Measurements from ENCODE around the gene CALR. TPM values are rescaled to one million over a fixed set of nuclear protein-coding genes. Genes with fewer than 3 reads are reported as not detected.
"Not testable (repeated sequence)": the region's sequence is repeated elsewhere in the genome, so short reads cannot be mapped to it uniquely, and the experiment has no call there.

CALR gene
- total RNA-seq, 1 experiment from 2014 or later, result 1,088 TPM

DNA sequence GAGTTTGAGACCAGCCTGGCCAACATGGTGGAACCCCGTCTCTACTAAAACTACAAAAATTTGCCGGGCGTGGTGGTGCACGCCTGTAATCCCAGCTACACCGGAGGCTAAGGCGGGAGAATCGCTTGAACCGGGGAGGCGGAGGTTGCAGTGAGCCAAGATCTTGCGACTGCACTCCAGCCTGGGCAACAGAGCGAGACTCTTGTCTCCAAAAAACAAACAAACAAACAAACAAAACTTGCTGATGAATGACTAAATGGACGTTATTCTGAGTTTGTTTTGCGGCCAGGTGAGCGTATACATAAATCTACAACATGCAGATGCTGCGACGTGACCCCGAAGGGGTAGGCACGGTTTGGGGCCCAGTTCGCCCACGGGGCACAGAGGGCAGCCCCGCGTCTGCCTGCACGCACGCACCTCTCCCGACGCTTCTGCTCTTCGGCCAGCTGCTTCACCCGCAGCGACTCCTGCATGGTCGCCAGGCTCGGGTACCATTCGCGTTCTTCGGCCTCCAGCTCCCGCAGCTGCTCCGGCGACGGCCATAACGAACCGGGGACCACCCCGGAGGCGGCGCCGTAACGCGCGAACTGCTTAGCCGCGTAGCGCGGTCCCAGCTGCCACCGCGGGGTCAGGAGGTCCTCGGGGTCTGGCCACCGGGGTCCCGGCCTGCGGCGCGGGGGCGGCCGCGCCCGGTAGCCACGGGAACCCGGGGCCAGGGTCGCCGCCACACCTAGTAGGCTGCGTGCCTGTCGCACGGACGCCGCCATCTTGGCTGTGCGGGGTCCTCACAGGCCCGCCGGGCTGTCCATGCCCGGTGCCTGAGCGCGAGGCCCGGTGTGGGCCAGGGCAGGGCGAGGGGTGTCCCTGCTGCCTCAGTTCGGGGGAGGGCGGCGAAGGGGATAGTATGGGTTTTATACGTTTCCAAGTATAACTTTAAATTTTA is 18.3 kb downstream of the CALR start, which contains the start of gene GADD45GIP1 (continued):
- TF ChIP-seq, protein P1, sequence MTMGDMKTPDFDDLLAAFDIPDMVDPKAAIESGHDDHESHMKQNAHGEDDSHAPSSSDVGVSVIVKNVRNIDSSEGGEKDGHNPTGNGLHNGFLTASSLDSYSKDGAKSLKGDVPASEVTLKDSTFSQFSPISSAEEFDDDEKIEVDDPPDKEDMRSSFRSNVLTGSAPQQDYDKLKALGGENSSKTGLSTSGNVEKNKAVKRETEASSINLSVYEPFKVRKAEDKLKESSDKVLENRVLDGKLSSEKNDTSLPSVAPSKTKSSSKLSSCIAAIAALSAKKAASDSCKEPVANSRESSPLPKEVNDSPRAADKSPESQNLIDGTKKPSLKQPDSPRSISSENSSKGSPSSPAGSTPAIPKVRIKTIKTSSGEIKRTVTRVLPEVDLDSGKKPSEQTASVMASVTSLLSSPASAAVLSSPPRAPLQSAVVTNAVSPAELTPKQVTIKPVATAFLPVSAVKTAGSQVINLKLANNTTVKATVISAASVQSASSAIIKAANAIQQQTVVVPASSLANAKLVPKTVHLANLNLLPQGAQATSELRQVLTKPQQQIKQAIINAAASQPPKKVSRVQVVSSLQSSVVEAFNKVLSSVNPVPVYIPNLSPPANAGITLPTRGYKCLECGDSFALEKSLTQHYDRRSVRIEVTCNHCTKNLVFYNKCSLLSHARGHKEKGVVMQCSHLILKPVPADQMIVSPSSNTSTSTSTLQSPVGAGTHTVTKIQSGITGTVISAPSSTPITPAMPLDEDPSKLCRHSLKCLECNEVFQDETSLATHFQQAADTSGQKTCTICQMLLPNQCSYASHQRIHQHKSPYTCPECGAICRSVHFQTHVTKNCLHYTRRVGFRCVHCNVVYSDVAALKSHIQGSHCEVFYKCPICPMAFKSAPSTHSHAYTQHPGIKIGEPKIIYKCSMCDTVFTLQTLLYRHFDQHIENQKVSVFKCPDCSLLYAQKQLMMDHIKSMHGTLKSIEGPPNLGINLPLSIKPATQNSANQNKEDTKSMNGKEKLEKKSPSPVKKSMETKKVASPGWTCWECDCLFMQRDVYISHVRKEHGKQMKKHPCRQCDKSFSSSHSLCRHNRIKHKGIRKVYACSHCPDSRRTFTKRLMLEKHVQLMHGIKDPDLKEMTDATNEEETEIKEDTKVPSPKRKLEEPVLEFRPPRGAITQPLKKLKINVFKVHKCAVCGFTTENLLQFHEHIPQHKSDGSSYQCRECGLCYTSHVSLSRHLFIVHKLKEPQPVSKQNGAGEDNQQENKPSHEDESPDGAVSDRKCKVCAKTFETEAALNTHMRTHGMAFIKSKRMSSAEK (CRISPR knock-in tag; IDR thresholded peaks at IDR 0.05; ENCODE audit: borderline replicate concordance), result no peak
- TF ChIP-seq, protein P2, sequence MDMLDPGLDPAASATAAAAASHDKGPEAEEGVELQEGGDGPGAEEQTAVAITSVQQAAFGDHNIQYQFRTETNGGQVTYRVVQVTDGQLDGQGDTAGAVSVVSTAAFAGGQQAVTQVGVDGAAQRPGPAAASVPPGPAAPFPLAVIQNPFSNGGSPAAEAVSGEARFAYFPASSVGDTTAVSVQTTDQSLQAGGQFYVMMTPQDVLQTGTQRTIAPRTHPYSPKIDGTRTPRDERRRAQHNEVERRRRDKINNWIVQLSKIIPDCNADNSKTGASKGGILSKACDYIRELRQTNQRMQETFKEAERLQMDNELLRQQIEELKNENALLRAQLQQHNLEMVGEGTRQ (CRISPR knock-in tag; IDR thresholded peaks at IDR 0.05), result peak; percentile 38; the same call in 1 of the 2 replicates
- TF ChIP-seq RELA (CRISPR knock-in tag; IDR thresholded peaks at IDR 0.05; ENCODE audit: borderline replicate concordance), result 0 out of 2 replicates have a peak, but pooled peaks have one; percentile 75
- peak; percentile 83; the same call in 1 of the 2 replicates for TF ChIP-seq ETV6 (CRISPR knock-in tag; IDR thresholded peaks at IDR 0.05)
- TF ChIP-seq GTF2I (CRISPR knock-in tag; conservative IDR thresholded peaks at IDR 0.05), result 0 out of 2 replicates have a peak, but pooled peaks have one; percentile 38
- no peak; the same call in 1 of the 2 replicates for TF ChIP-seq KAT7 (CRISPR knock-in tag; IDR thresholded peaks at IDR 0.05; ENCODE audit: borderline replicate concordance)
- TF ChIP-seq SMAD4 (CRISPR knock-in tag; IDR thresholded peaks at IDR 0.05), result 0 out of 2 replicates have a peak, but pooled peaks have one; percentile 14

DNA sequence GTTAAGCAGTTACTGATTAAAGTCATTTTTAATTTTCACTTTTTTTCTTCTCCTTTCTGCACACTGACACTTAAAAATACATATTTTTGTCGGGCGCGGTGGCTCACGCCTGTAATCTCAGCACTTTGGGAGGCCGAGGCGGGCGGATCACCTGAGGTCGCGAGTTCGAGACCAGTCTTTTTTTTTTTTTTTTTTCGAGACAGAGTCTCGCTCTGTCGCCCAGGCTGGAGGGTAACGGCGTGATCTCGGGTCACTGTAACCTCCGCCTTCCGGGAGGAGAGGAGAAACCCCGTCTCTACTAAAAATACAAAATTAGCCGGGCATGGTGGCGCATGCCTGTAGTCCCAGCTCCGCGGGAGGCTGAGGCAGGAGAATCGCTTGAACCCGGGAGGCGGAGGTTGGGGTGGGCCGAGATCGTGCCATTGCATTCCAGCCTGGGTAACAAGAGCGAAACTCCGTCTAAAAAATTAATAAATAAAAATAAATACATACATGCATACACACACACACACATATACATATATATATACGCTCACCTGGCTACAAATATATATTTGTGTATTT is 19.1 kb downstream of the CALR start:
- Mint-ChIP-seq H3K4me1 (peaks cover 25% of the 10 kb centered on the region), H3K4me3 (peak overlapping the region; percentile 81), H3K36me3 (peaks cover 11% of the 10 kb centered on the region), H3K27ac (peak overlapping the region; percentile 89)
- not testable (repeated sequence) for H3K9me3 Mint-ChIP-seq; H3K27me3 Mint-ChIP-seq (ENCODE audit: low read depth); DNase-seq (ENCODE audit: low spot score); ATAC-seq
- CTCF ChIA-PET, result interaction anchor here (5.4 kb wide), 1 partner anchor 8 kb away, joined by 57 read pairs; no protein-coding TSS in a partner anchor
- TF ChIP-seq GTF2I (CRISPR knock-in tag; conservative IDR thresholded peaks at IDR 0.05), result peak; percentile 66; the same call in 1 of the 2 replicates
- POLR2A ChIA-PET, result interaction anchor here (1.2 kb wide), 1 partner anchor 11 kb away, joined by 3 read pairs; the partner anchor contains the start of gene RAD23A

DNA sequence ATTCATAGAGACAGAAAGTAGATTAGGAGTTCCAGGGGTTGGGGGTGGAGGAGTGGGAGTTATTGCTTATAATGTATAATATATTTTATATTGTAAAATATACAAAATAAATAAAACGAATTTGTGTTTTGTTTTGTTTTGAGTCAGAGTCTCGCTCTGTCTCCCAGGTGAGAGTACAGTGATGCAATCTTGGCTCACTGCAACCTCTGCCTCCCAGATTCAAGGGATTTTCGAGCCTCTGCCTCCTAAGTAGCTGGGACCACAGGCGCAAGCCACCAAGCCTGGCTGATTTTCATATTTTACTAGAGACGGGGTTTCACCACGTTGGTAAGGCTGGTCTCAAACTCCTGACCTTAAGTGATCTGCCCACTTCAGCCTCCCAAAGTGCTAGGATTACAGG is 21.1 kb downstream of the CALR start:
- CTCF ChIA-PET, result interaction anchor here (1.8 kb wide), 1 partner anchor 18 kb away, joined by 7 read pairs; no protein-coding TSS in a partner anchor
- H3K27me3 Mint-ChIP-seq (ENCODE audit: low read depth), result peaks cover 12% of the 10 kb centered on the region
- no peak for TF ChIP-seq ZNF263 (CRISPR knock-in tag; IDR thresholded peaks at IDR 0.05; ENCODE audit: low read depth)
- TF ChIP-seq, protein P3, sequence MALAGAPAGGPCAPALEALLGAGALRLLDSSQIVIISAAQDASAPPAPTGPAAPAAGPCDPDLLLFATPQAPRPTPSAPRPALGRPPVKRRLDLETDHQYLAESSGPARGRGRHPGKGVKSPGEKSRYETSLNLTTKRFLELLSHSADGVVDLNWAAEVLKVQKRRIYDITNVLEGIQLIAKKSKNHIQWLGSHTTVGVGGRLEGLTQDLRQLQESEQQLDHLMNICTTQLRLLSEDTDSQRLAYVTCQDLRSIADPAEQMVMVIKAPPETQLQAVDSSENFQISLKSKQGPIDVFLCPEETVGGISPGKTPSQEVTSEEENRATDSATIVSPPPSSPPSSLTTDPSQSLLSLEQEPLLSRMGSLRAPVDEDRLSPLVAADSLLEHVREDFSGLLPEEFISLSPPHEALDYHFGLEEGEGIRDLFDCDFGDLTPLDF (CRISPR knock-in tag; IDR thresholded peaks at IDR 0.05), result no peak
- TF ChIP-seq NFATC4 (CRISPR knock-in tag; IDR thresholded peaks at IDR 0.05), result no peak
- TF ChIP-seq, protein P4, sequence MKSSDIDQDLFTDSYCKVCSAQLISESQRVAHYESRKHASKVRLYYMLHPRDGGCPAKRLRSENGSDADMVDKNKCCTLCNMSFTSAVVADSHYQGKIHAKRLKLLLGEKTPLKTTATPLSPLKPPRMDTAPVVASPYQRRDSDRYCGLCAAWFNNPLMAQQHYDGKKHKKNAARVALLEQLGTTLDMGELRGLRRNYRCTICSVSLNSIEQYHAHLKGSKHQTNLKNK (CRISPR knock-in tag; IDR thresholded peaks at IDR 0.05), result no peak
- no peak for TF ChIP-seq RELA (CRISPR knock-in tag; IDR thresholded peaks at IDR 0.05; ENCODE audit: borderline replicate concordance)
- no peak for TF ChIP-seq JAZF1 (CRISPR knock-in tag; IDR thresholded peaks at IDR 0.05)
- TF ChIP-seq FOXP1 (CRISPR knock-in tag; IDR thresholded peaks at IDR 0.05; ENCODE audit: borderline replicate concordance), result no peak
- no peak for TF ChIP-seq KAT7 (CRISPR knock-in tag; IDR thresholded peaks at IDR 0.05; ENCODE audit: borderline replicate concordance)
- TF ChIP-seq, protein P5, sequence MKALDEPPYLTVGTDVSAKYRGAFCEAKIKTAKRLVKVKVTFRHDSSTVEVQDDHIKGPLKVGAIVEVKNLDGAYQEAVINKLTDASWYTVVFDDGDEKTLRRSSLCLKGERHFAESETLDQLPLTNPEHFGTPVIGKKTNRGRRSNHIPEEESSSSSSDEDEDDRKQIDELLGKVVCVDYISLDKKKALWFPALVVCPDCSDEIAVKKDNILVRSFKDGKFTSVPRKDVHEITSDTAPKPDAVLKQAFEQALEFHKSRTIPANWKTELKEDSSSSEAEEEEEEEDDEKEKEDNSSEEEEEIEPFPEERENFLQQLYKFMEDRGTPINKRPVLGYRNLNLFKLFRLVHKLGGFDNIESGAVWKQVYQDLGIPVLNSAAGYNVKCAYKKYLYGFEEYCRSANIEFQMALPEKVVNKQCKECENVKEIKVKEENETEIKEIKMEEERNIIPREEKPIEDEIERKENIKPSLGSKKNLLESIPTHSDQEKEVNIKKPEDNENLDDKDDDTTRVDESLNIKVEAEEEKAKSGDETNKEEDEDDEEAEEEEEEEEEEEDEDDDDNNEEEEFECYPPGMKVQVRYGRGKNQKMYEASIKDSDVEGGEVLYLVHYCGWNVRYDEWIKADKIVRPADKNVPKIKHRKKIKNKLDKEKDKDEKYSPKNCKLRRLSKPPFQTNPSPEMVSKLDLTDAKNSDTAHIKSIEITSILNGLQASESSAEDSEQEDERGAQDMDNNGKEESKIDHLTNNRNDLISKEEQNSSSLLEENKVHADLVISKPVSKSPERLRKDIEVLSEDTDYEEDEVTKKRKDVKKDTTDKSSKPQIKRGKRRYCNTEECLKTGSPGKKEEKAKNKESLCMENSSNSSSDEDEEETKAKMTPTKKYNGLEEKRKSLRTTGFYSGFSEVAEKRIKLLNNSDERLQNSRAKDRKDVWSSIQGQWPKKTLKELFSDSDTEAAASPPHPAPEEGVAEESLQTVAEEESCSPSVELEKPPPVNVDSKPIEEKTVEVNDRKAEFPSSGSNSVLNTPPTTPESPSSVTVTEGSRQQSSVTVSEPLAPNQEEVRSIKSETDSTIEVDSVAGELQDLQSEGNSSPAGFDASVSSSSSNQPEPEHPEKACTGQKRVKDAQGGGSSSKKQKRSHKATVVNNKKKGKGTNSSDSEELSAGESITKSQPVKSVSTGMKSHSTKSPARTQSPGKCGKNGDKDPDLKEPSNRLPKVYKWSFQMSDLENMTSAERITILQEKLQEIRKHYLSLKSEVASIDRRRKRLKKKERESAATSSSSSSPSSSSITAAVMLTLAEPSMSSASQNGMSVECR (CRISPR knock-in tag; IDR thresholded peaks at IDR 0.05; ENCODE audit: borderline replicate concordance), result no peak
- no peak for TF ChIP-seq IRF2 (CRISPR knock-in tag; IDR thresholded peaks at IDR 0.05; ENCODE audit: borderline replicate concordance, low read depth)
- TF ChIP-seq, protein P6, sequence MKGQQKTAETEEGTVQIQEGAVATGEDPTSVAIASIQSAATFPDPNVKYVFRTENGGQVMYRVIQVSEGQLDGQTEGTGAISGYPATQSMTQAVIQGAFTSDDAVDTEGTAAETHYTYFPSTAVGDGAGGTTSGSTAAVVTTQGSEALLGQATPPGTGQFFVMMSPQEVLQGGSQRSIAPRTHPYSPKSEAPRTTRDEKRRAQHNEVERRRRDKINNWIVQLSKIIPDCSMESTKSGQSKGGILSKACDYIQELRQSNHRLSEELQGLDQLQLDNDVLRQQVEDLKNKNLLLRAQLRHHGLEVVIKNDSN (CRISPR knock-in tag; IDR thresholded peaks at IDR 0.05), result no peak
- no peak for TF ChIP-seq CBFB (CRISPR knock-in tag; IDR thresholded peaks at IDR 0.05; ENCODE audit: low read depth)

More for the DNA sequence above, 21.1 kb downstream of the CALR start:
- no peak overlapping the region for H3K27ac Mint-ChIP-seq
- ATAC-seq (no peak), DNase-seq (ENCODE audit: low spot score) (no peak)
- POLR2A ChIA-PET, result interaction anchor here (0.5 kb wide), 1 partner anchor 1290 kb away, joined by 3 read pairs; no protein-coding TSS in a partner anchor
- H3K9me3 Mint-ChIP-seq, result peaks cover 3% of the 10 kb centered on the region
- H3K36me3 Mint-ChIP-seq, result peaks cover 4% of the 10 kb centered on the region; the same call in 1 of the 2 replicates
- H3K4me3 Mint-ChIP-seq, result no peak overlapping the region
- H3K4me1 Mint-ChIP-seq, result peaks cover 18% of the 10 kb centered on the region
